Ectodermal cell (in vitro differentiated cells): ENCODE measurements around the gene EP300. TPM values are rescaled to one million over a fixed set of nuclear protein-coding genes. Genes with fewer than 3 reads are reported as not detected.
"Not testable (repeated sequence)": the region's sequence is repeated elsewhere in the genome, so short reads cannot be mapped to it uniquely, and the experiment has no call there.

Experiments
- H3K27ac ChIP-seq: 2 replicates; pipeline ENCODE4 v1.7.0; 2013; ENCODE audit warnings: mild to moderate bottlenecking, low read depth, low read length; ENCODE audit not compliant: insufficient read depth, poor library complexity, severe bottlenecking
- H3K27me3 ChIP-seq: 2 replicates; pipeline ENCODE4 v1.7.0; 2013; ENCODE audit warnings: mild to moderate bottlenecking, low read length; ENCODE audit not compliant: insufficient read depth, control insufficient read depth, poor library complexity, severe bottlenecking
- H3K36me3 ChIP-seq: one replicate; pipeline ENCODE4 v1.7.0; 2013; ENCODE audit warnings: low read length; ENCODE audit not compliant: control insufficient read depth, insufficient read depth
- H3K4me1 ChIP-seq: one replicate; pipeline ENCODE4 v1.7.0; 2013; ENCODE audit warnings: low read length; ENCODE audit not compliant: control insufficient read depth, insufficient read depth
- H3K4me3 ChIP-seq: 2 replicates; pipeline ENCODE4 v1.7.0; 2013; ENCODE audit warnings: low read depth, low read length, control low read depth; ENCODE audit not compliant: insufficient read depth
- H3K9me3 ChIP-seq: 2 replicates; pipeline ENCODE4 v1.7.0; 2013; ENCODE audit warnings: mild to moderate bottlenecking, low read length, moderate library complexity; ENCODE audit not compliant: control insufficient read depth
- WGBS, 2 experiments: methylation state at CpG; one replicate each; pipeline ENCODE4 v1.1.7; 2013; ENCODE audit warnings: missing lambda C conversion rate in 2 of 2; 5-methylcytosine and 5-hydroxymethylcytosine counted together
- polyA plus RNA-seq, 4 experiments: library from polyadenylated mRNA; stranded (reverse); fragments of 50-300 nt; gene quantifications; one replicate each; pipeline ENCODE4 v1.2.3, GENCODE V29; 2013

EP300 gene
- 58.3 TPM for polyA plus RNA-seq (2013, experiment 1 of 4)
- polyA plus RNA-seq (2013, experiment 2 of 4), result 67.9 TPM
- 50.8 TPM for polyA plus RNA-seq (2013, experiment 3 of 4)
- 63.7 TPM for polyA plus RNA-seq (2013, experiment 4 of 4)

DNA sequence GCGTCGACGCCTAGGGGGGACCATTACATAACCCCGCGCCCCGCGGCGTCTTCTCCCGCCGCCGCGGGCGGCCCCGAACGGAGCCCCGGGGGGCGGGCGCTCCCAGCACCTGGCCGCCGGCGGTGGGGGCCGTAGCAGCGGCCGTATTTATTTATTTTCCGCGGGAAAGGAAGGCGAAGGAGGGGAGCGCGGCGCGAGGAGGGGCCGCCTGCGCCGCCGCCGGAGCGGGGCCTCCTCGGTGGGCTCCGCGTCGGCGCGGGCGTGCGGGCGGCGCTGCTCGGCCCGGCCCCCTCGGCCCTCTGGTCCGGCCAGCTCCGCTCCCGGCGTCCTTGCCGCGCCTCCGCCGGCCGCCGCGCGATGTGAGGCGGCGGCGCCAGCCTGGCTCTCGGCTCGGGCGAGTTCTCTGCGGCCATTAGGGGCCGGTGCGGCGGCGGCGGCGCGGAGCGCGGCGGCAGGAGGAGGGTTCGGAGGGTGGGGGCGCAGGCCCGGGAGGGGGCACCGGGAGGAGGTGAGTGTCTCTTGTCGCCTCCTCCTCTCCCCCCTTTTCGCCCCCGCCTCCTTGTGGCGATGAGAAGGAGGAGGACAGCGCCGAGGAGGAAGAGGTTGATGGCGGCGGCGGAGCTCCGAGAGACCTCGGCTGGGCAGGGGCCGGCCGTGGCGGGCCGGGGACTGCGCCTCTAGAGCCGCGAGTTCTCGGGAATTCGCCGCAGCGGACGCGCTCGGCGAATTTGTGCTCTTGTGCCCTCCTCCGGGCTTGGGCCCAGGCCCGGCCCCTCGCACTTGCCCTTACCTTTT is at the start of gene EP300:
EP300 (plus strand) TSS at position 570 of the 795 bp plus-strand sequence. CDS start 413 bp downstream, outside the sequence.
- 0% methylated on average over 112 of the region's 112 CpGs for WGBS, 2 experiments

GRCh38 chr22:41043722-41044121 is 48.7 kb upstream of the EP300 start:
- H3K4me1 ChIP-seq, result no peaks in the 10 kb centered on the region
- H3K27me3 ChIP-seq, result no peaks in the 10 kb centered on the region
- H3K36me3 ChIP-seq, result no peaks in the 10 kb centered on the region
- H3K9me3 ChIP-seq, result no peaks in the 10 kb centered on the region
- WGBS, 2 experiments, result 93 to 96% methylated on average over 4 to 6 of the region's 6 CpGs
- H3K27ac ChIP-seq, result no peak overlapping the region
- no peak overlapping the region for H3K4me3 ChIP-seq

More for the DNA sequence above, at the start of gene EP300:
- no peaks in the 10 kb centered on the region for H3K27me3 ChIP-seq
- peak within 1 kb of the TSS; percentile 69 for H3K4me3 ChIP-seq
- H3K36me3 ChIP-seq, result no peaks in the 10 kb centered on the region
- H3K4me1 ChIP-seq, result peaks cover 3% of the 10 kb centered on the region
- H3K9me3 ChIP-seq, result no peaks in the 10 kb centered on the region
- peak within 1 kb of the TSS; percentile 99 for H3K27ac ChIP-seq

DNA sequence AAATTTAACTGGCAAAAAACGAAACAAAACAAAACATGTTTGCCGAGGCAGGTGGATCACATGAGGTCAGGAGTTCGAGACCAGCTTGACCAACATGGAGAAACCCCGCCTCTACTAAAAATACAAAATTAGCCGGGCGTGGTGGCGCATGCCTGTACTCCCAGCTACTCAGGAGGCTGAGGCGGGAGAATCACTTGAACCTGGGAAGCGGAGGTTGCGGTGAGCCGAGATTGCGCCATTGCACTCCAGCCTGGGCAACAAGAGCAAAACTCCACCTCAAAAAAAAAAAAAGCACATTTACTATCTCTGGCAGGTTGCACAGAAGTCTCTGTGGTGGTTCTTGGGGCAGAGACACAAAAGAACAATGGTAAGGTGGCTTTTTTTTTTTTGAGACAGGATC is 46.8 kb upstream of the EP300 start:
- not testable (repeated sequence) for H3K27ac ChIP-seq, H3K4me3 ChIP-seq, H3K27me3 ChIP-seq, H3K36me3 ChIP-seq, H3K9me3 ChIP-seq, H3K4me1 ChIP-seq
- whole genome bisulfite sequencing, 2 experiments, result 91% methylated on average over 12 of the region's 12 CpGs

- Histone ChIP-seq H3K4me1 (no peaks in the 10 kb centered on the region), H3K27me3 (no peaks in the 10 kb centered on the region), H3K27ac (no peak overlapping the region), H3K36me3 (no peaks in the 10 kb centered on the region), H3K4me3 (no peak overlapping the region), H3K9me3 (no peaks in the 10 kb centered on the region)
- WGBS, 2 experiments, result 88 to 93% methylated on average over 3 of the region's 3 CpGs
Measured at GRCh38 chr22:41047801-41048211, 44.6 kb upstream of the EP300 start.

GRCh38 chr22:41048345-41048744 is 44.0 kb upstream of the EP300 start:
- H3K27me3 ChIP-seq, H3K27ac ChIP-seq, H3K36me3 ChIP-seq, H3K9me3 ChIP-seq, H3K4me1 ChIP-seq, H3K4me3 ChIP-seq: not testable (repeated sequence)
- 90 to 94% methylated on average over 12 of the region's 12 CpGs for WGBS, 2 experiments

DNA sequence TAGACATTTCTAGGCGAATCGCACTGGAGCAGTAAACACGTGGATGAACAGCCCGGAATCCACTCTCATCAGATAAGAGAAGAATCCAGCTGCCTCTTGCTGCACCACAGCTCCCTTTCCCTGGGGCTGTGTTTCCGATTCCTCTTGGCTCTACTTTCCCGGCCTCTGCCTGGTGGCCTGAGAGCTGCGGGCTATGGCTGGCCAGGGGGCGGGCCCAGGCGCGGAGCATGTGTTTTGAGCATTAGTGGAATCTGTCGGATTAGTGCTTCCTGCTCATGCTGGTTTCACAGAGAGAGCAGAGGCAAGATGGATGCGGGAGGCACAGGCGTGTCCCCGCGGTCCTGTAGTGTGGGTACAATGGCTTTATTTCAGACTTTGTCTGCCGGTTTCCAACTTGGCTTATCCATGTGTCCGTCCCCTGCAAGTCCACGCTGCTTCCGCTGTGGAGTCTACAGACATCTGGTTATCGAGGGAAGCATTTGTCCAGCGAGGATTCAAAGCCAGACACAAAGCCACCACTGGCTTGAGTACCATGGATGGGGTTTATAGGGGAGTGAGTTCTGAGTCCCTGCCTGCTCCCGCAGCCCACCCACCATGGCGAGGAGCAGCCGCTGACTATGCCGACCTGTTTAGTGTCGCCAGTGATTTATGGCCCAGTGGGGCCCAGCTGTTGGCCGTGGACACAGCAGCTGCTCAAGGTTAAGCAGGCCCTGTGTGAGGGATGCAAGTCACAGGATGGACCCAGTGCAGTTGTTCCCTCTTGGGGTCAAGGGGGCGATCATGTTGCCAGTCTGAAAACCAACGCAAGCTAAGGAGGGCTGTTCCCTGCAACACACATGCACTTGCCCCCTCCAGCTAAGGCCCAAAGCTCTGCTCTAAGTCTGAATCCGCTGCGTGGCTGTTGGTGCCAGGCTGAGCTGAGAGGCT is 43.3 kb upstream of the EP300 start:
- WGBS, 2 experiments, result 78% methylated on average over 31 of the region's 31 CpGs
- Histone ChIP-seq H3K4me3 (no peak overlapping the region), H3K36me3 (no peaks in the 10 kb centered on the region), H3K27ac (peak overlapping the region; percentile 44), H3K9me3 (no peaks in the 10 kb centered on the region), H3K27me3 (no peaks in the 10 kb centered on the region), H3K4me1 (no peaks in the 10 kb centered on the region)

DNA sequence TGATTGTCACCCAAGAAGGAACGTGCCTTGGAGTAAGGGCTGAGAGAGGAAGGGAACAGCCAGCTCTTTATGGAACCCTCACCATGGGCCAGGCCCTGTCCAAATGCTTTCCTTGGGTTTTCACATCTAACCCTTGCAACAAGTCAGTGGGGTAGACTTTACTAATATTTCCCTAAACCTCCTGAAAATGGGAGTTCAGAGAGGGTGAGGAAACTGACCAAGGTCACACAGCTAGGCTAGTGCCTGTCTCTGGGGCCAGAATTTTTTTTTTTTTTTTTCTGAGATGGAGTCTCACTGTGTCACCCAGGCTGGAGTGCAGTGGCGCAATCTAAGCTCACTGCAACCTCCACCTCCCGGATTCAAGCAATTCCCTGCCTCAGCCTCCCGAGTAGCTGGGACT is 42.6 kb upstream of the EP300 start:
- 90 to 93% methylated on average over 4 of the region's 4 CpGs for WGBS, 2 experiments
- H3K36me3 ChIP-seq, H3K4me3 ChIP-seq, H3K4me1 ChIP-seq, H3K27ac ChIP-seq, H3K9me3 ChIP-seq, H3K27me3 ChIP-seq: not testable (repeated sequence)

GRCh38 chr22:41050883-41051282 is 41.5 kb upstream of the EP300 start:
- H3K4me3 ChIP-seq, result no peak overlapping the region
- H3K27me3 ChIP-seq, result no peaks in the 10 kb centered on the region
- no peaks in the 10 kb centered on the region for H3K4me1 ChIP-seq
- no peaks in the 10 kb centered on the region for H3K36me3 ChIP-seq
- H3K27ac ChIP-seq, result no peak overlapping the region
- no peaks in the 10 kb centered on the region for H3K9me3 ChIP-seq
- WGBS, 2 experiments, result 92 to 94% methylated on average over 2 of the region's 2 CpGs

- H3K27me3 ChIP-seq, result no peaks in the 10 kb centered on the region
- H3K9me3 ChIP-seq, result no peaks in the 10 kb centered on the region
- no peak overlapping the region for H3K27ac ChIP-seq
- no peak overlapping the region for H3K4me3 ChIP-seq
- no peaks in the 10 kb centered on the region for H3K36me3 ChIP-seq
- H3K4me1 ChIP-seq, result no peaks in the 10 kb centered on the region
- WGBS, 2 experiments, result 93 to 95% methylated on average over 8 of the region's 8 CpGs
Measured at GRCh38 chr22:41052661-41053490, 39.5 kb upstream of the EP300 start.
